GM19035 (cell line): ENCODE data around the gene CCDC88B.

Experiments used
- ATAC-seq: cut with Tn5 transposase; IDR thresholded peaks from one replicate; pipeline ENCODE4 v1.9.1; 2021; ENCODE audit not compliant: unreplicated experiment

The CCDC88B gene

GRCh38 chr11:64343767-64344559 is 4.0 kb downstream of the CCDC88B start:
- no peak for ATAC-seq

GRCh38 chr11:64344787-64345186 is 4.8 kb downstream of the CCDC88B start:
- ATAC-seq = no peak

- ATAC-seq = no peak
These were observed 7.3 kb downstream of the CCDC88B start for GRCh38 chr11:64347193-64347867.

GRCh38 chr11:64348383-64349024 is 8.5 kb downstream of the CCDC88B start:
- no peak for ATAC-seq

GRCh38 chr11:64349025-64349387 is 9.0 kb downstream of the CCDC88B start:
- ATAC-seq = no peak

GRCh38 chr11:64349404-64349803 is 9.4 kb downstream of the CCDC88B start:
- no peak for ATAC-seq

- ATAC-seq = no peak
These were observed 11.2 kb downstream of the CCDC88B start for GRCh38 chr11:64351136-64351631.

- no peak for ATAC-seq
These were observed 12.3 kb downstream of the CCDC88B start for GRCh38 chr11:64352099-64352994.

- no peak for ATAC-seq
These were observed 13.2 kb downstream of the CCDC88B start for GRCh38 chr11:64352995-64353714.

GRCh38 chr11:64353715-64354506 is 13.9 kb downstream of the CCDC88B start:
- no peak for ATAC-seq

- no peak for ATAC-seq
These were observed 15.3 kb downstream of the CCDC88B start for GRCh38 chr11:64355078-64355940.

- ATAC-seq = no peak
These were observed 16.8 kb downstream of the CCDC88B start for GRCh38 chr11:64356498-64357411.

GRCh38 chr11:64357446-64357845 is 17.4 kb downstream of the CCDC88B start:
- ATAC-seq = no peak

- ATAC-seq = no peak
These were observed 18.0 kb downstream of the CCDC88B start for GRCh38 chr11:64357904-64358535.

- ATAC-seq = no peak
These were observed 18.5 kb downstream of the CCDC88B start for GRCh38 chr11:64358536-64358906.

- ATAC-seq = peak; percentile 70
These were observed 19.1 kb downstream of the CCDC88B start, which contains the start of gene RPS6KA4 for GRCh38 chr11:64358907-64359711. Gene RPS6KA4, plus strand, starts transcription at chr11:64359162. Its CDS starts 74 bp downstream, at chr11:64359236.
